KBM-7 (cell line): Measurements from ENCODE around the gene KCNK7.

Experiments used
- DNase-seq: peaks from one replicate; pipeline ENCODE4 v3.0.0-alpha.2; 2015
- in situ Hi-C: fragments of 300-500 bp; cut with MboI; formaldehyde crosslinking; loops from 2 replicates; pipeline ENCODE4 v1.14.3; 2020; ENCODE audit warnings: low sequenced_read_pairs, low pct_unique_long_range_greater_than_20kb, mixed read lengths

The KCNK7 gene

DNA sequence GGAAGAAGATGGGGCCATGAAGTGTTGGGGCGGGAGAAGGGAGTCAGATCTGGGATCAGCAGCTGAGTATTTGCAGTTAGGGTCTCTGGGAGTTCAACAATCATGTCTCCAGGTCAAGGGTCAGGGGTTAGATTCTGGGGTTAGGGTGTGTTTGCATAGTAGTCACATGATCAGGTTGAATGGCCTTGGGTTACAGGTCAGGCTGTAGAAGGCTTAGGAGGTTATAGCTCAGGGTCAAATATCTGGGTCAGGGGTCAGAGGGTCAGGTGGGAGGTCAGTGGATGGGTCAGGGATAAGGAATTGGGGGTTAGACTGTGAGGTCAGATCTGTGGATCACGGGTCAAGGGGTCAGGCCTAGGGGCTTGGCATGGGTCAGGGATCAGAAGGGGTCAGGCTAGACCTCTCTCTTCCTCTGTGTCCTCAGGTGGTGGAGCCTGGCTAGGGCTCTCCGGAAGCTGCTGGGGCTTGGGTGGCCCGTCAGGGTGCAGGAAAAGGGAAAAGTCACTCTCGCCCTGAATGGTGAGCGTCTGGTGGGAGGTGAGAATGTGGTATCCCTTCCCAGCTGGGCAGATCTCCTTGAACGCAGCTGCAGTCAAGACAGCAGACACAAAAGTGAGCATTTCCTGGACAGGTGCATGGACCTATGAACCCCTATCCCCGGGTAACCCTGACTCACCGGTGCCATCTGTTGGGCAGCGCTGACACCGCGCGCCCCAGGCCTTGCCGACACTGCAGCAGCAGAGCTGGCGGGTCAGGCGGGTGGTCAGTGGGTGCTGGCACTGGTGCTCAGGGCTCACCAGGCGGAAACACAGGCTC, 43.8 kb downstream of the KCNK7 start:
- DNase-seq: peak; percentile 61
- in situ Hi-C loops: no loop called here

DNA sequence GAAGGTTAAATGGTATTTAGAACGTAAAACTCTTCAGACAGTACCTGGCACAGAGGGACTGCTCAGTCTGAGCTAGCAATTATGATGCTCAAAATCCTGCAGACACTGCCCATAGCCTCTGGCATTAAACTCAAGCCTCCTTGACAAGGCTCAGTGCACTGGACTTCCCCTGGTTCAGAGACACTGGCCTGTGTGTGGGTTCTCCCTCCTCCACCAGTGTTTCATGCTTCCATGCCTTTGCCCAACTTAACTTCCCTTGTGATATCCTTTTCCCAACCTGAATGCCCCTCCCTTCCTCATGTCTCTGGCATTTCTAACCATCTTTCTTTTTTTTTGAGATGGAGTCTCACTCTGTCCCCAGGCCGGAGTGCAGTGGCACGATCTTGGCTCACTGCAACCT, 46.5 kb downstream of the KCNK7 start:
- DNase-seq: no peak
- in situ Hi-C loops: no loop called here

DNA sequence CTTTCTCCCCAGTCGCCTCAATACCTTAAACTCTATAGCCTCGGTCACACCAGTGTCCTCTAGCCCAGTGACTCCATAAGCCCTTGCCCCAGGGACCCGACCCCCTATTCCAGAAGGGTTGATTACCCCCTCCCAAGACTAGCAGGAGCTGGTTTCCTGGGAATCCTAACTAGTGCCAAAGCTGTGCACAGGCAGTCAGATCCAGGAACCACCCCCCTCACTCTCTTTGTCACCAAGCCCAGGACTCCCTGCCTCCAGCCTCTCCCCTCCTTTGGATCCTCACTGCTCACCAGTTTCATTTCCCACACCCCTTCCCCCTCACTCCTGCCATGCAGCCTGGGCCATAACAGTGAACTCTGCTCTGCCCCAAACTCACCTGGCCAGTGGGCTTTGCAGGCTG, 47.2 kb downstream of the KCNK7 start:
- in situ Hi-C loops: no loop called here
- no peak for DNase-seq

DNA sequence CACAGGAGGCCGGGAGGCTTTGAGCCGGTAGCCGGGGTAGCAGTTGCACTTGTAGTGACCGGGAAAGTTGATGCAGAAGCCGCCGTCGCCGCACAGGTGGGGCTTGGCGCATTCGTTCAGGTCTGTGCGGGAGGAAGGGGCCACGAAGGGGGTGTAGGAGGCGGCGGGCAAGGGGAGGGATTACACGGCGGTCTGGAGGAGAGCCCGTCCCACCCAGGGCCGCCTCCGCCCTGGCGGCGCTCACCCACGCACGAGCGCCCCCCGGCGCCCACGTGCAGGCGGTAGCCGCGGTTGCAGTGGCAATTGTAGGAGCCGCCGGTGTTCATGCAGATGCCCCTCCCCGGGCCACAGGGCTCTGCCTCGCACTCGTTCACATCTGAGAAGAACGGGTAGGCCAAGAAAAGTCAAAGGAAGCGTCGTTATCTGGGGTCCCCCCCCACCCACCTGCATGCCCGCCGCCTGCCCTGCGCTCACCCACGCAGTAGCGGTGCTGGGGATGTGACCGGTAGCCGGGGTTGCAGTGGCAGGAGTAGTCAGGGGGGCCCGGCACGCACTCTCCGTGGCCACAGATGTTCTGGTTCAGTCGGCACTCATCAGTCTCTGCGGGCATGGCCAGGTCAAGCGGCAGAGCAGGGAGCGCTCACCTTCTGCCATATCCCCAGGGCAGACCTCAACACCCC, 48.0 kb downstream of the KCNK7 start:
- DNase-seq: no peak
- in situ Hi-C loops: no loop called here

DNA sequence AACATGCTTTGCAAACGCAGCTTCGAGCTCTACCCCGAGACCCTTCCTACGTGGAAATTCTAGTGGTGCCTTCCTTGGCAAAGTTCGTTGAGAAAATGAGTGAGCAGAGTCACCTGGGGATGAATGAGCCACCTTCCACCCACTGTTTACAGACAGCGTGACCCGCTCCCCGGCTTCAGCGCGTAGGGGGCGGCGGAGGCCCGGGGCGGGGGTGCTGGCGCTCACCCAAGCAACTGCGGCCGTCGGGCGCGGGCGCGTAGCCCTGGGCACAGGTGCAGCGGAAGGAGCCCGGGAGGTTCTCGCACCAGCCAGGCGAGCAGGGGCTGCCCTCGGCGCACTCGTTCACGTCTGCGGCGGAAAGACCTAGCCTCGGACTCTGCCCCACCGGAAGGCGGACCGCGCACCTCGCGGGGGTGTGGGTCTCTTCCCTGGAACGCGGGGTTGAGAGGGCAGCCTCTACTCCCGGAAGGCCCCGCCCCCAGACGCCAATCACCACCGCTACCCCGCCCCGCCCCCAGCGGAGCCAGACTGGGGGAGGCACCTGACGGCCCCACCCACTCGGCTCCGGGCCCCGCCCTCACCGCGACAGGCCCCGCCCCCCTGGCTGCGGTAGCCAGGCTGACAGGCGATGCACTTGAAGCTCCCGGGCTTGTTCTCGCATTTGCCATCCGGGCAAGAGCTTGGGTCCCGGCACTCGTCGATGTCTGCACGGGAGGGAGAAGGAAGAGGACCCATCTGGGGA, 49.2 kb downstream of the KCNK7 start:
- in situ Hi-C loops: no loop called here
- DNase-seq: no peak

DNA sequence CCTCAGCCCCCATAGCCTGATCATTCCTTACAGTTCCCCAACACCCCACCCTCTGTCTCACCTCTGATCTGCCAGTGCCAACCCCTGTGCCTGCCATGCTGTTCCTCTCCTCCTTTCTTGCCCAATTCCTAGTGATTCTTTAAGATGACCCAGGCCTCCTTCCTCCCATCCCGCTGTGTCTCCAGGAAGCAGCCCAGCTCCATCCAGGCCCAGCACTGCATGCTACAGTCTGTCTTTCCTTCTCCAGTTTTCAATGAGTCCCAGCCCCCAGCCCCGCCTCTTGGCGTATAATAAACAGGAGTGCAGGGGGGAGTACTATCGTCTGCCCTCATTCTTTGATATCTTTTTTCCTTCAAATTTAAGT, 49.8 kb downstream of the KCNK7 start:
- no peak for DNase-seq
- in situ Hi-C loops: no loop called here
